NT2/D1 (cell line): Measurements from ENCODE around the gene NRIP1.

Source experiments
- DNase-seq: peaks from one replicate; pipeline ENCODE4 v3.0.0-alpha.2; 2011; ENCODE audit warnings: low read depth, low spot score
- H3K27me3 ChIP-seq: 2 replicates; pipeline ENCODE4 v1.6.0; 2011; ENCODE audit warnings: mild to moderate bottlenecking; ENCODE audit not compliant: insufficient read length, insufficient read depth
- H3K36me3 ChIP-seq: 2 replicates; pipeline ENCODE4 v1.6.1; 2011; ENCODE audit warnings: mild to moderate bottlenecking, low read length, mixed read lengths; ENCODE audit not compliant: insufficient read depth, insufficient read length
- H3K4me1 ChIP-seq: 2 replicates; pipeline ENCODE4 v1.5.1; 2011; ENCODE audit not compliant: insufficient read depth, insufficient read length
- H3K4me3 ChIP-seq: 2 replicates; pipeline ENCODE4 v1.5.1; 2011; ENCODE audit warnings: low read depth; ENCODE audit not compliant: insufficient read length
- H3K9ac ChIP-seq: 2 replicates; pipeline ENCODE4 v1.6.0; 2011; ENCODE audit warnings: low read depth; ENCODE audit not compliant: insufficient read length
- H3K9me3 ChIP-seq: 2 replicates; pipeline ENCODE4 v1.5.1; 2011; ENCODE audit warnings: mild to moderate bottlenecking, low read length; ENCODE audit not compliant: insufficient read depth
- SUZ12 ChIP-seq: IDR thresholded peaks from 2 replicates; pipeline ENCODE4 v1.6.1; 2011; ENCODE audit not compliant: insufficient read length, insufficient read depth; ENCODE audit errors: extremely low read depth
- YY1 ChIP-seq: IDR thresholded peaks from 2 replicates; pipeline ENCODE4 v1.6.1; 2011; ENCODE audit not compliant: insufficient read length, insufficient read depth
- ZNF274 ChIP-seq: IDR thresholded peaks from 2 replicates; pipeline ENCODE4 v1.6.1; 2011; ENCODE audit warnings: mild to moderate bottlenecking, low read depth, low read length

Gene NRIP1

DNA sequence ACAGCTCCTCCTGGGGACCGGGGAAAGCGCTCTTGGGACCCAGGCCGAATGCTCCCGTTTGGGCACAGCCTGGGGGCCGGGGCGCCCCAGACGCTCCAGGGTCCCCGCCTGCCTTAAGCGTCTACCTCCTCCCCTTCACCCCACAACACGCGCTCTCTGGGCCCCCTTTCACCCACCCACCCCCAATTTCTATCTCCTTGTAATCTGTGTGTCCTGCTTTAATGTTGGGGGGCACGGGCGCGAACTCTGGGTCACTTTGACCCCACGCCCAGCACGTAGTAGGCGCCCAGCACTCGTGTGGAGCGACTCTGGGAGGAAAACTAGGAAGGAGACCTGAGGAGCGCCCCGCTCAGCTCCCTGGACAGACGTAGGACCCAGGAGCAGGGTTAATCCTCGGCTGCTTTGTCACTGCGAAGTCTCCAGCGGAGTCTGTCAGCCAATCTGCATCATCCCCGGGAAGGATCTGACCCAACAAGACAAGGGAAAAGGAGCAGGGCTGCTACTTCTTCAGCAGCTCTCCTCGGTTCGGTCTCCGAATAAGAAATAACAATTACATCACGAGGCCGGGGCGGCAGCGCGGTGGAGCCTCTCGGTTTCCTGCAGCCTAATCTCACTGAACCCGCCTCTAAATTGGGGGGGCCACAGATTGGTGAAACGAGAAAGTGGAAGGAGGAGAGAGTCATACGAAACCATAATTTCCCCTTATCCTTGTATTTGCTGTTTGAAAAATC lies 757 bp upstream of the NRIP1 start:
- no peaks in the 10 kb centered on the region for H3K36me3 ChIP-seq
- DNase-seq = peak; percentile 74

DNA sequence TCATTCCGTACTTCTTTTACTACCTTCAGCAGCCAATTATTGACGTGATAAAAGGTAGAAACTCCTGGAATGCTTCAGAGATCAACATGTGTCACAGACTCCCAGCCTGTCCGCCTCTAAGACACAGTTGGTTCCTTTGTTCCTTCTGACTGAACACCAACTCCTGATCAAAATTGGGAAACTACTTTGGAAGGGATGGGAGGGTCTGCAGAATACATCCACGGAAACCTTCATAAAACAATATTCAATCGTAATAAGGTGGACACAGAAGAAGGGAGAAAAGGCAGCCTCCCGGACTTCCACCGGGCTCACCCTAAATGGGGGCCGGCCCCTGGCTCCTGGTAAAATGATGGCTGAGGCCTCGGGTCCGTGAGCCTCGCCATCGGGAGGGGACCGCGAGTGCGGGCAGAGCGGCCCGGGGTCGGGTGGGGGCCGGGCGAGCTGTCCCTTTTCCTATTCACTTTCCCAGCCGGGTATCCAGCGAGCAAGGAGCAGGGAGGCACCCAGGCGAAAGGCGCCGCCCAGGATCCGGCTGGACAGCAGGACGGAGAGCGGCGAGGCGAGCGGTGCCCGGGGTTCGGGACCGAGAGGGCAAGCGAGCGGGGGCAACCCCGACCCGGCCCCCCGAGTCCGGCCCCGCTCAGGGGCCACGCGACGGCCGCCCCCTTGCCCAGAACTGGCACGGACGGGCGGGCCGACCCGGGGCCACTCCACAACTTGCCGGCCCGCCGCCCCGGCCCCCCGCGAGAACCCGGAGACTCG lies 805 bp downstream of the NRIP1 start:
- H3K36me3 ChIP-seq = no peaks in the 10 kb centered on the region
- TF ChIP-seq ZNF274 (no peak), SUZ12 (no peak), YY1 (no peak)
- peak overlapping the region; percentile 88 for H3K9ac ChIP-seq
- H3K27me3 ChIP-seq = peaks cover 9% of the 10 kb centered on the region
- no peaks in the 10 kb centered on the region for H3K9me3 ChIP-seq
- no peaks in the 10 kb centered on the region for H3K4me1 ChIP-seq
- DNase-seq = no peak
- peak overlapping the region; percentile 59 for H3K4me3 ChIP-seq

More for the DNA sequence above, 757 bp upstream of the NRIP1 start:
- Histone ChIP-seq H3K27me3 (peaks cover 9% of the 10 kb centered on the region), H3K9ac (peak overlapping the region; percentile 88), H3K4me3 (peak overlapping the region; percentile 59), H3K9me3 (no peaks in the 10 kb centered on the region), H3K4me1 (no peaks in the 10 kb centered on the region)
- no peak for TF ChIP-seq SUZ12
- TF ChIP-seq YY1 = no peak
- TF ChIP-seq ZNF274 = no peak

DNA sequence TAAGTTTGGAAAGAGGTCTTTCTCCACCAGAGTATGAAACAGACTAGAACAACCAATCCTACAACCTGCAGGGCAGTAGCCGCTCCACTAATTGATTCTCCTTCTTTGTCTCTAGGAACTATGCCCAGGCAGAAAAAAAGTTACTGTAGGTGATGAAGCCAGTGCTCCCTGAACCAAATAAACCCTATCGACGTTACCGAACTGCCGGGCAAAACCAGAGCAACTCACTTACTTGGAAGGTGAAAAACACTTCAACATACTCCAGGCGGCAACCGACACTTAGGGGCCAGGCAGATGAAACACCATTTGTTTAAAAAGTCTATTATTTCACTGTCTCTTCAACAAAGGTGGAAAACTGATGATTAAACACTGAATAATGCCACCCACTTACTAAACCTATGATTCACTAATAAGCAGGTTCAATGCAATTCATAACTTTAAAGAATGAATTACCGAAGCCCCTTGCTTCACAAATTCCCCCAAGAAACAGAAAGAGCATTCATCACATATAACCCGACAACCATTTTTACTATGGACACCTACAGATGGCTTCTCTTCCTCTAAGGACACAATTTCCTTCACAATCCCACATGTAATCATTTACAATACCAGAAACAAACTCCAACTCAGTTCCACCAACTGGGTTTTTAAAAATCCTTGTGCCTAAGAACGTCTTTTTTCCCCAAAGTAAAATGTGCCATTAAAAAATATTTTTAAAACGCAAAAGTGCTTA lies 1.6 kb downstream of the NRIP1 start:
- no peak for TF ChIP-seq ZNF274
- no peak for TF ChIP-seq SUZ12
- DNase-seq = no peak
- H3K9me3 ChIP-seq = no peaks in the 10 kb centered on the region
- H3K4me1 ChIP-seq = no peaks in the 10 kb centered on the region
- H3K9ac ChIP-seq = peak overlapping the region; percentile 88
- peaks cover 9% of the 10 kb centered on the region for H3K27me3 ChIP-seq
- H3K36me3 ChIP-seq = no peaks in the 10 kb centered on the region
- peak overlapping the region; percentile 59 for H3K4me3 ChIP-seq

DNA sequence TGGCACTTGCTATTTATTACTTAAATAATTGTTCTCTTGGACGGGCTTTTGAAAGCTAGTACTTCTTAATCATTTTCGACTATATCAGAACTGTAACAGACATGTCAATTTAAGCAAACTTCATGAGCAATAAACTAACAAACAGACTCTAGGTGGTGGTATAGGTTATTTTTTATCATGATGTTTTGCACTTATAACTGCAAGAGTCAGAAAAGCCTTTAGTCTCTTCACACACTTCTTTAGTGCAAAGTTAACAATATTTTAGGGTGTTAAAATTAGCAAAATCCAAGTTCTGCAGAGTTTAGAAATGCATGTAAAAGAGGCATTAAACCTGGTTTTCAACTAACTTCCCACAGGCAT lies 2.2 kb downstream of the NRIP1 start:
- peak overlapping the region; percentile 59 for H3K4me3 ChIP-seq
- peak overlapping the region; percentile 88 for H3K9ac ChIP-seq
- H3K36me3 ChIP-seq = no peaks in the 10 kb centered on the region
- no peaks in the 10 kb centered on the region for H3K9me3 ChIP-seq
- TF ChIP-seq ZNF274 = no peak
- no peak for TF ChIP-seq SUZ12
- TF ChIP-seq YY1 = no peak
- DNase-seq = no peak
- peaks cover 9% of the 10 kb centered on the region for H3K27me3 ChIP-seq
- H3K4me1 ChIP-seq = no peaks in the 10 kb centered on the region

DNA sequence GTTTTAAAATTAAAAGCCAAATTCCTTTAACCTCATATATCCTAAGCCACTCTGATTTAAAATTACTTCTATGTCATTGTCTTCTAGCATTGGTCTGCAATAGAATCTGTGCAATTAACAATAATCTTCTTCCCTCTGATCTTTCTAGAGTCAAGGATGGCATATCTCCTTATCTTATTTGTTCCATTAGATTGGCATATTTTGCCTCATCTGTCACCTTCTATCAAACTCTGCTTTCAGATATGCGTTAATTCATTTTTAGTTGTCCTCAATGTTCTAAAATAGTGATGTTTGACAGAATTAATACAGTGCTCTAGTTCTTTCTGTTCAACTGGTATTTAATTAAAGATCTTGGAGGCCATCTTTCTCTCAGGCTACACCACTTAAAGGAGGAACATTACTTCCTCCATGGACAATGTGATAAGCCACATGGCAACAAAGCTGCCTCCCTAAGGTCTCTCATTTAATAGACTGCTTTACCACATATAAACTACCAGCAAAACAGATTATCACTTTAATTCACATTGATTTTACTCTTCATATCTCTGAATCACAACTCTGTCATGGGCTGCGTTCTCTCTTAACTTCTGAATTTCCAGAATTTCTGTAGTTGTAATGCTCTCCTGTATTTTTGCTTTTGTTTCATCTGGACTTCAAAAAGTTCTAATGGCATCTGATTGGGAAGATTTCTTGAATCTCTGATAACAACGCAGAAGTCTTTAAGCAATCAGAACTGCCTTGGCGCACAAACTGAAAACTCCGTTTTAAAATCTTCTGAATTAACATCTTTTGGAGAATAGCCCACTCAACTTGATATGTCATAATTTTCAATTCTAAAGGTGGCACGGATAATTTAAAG lies 2.8 kb downstream of the NRIP1 start:
- Histone ChIP-seq H3K36me3 (no peaks in the 10 kb centered on the region), H3K9me3 (no peaks in the 10 kb centered on the region), H3K27me3 (peaks cover 9% of the 10 kb centered on the region), H3K4me3 (no peak overlapping the region), H3K9ac (no peak overlapping the region), H3K4me1 (no peaks in the 10 kb centered on the region)
- no peak for DNase-seq
- no peak for TF ChIP-seq YY1
- no peak for TF ChIP-seq ZNF274
- no peak for TF ChIP-seq SUZ12

DNA sequence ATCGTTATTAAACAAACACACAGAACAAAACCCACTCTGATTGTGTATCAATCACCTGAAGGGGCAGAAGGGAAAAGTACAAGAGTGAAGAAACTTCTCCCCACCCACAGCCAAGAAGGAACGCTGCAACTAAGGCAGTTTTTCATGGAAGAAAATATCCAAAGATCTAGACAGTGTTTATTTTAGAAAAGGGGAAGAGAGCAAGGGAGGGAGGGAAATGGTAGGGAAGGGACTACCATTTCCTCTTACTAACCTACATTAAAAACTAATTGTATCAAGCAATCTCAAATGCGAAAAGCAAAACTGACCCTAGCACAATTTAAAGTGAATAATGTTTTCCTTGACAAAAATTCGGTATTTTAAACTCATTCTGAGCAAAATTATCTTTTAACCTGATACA lies 3.5 kb downstream of the NRIP1 start:
- H3K36me3 ChIP-seq = no peaks in the 10 kb centered on the region
- H3K4me3 ChIP-seq = no peak overlapping the region
- DNase-seq = no peak
- H3K4me1 ChIP-seq = no peaks in the 10 kb centered on the region
- H3K9ac ChIP-seq = no peak overlapping the region
- H3K9me3 ChIP-seq = no peaks in the 10 kb centered on the region
- TF ChIP-seq SUZ12 = no peak
- peaks cover 5% of the 10 kb centered on the region for H3K27me3 ChIP-seq
